ENCODE data around the gene RBM38.

Gene RBM38

GRCh38 chr20:57451795-57452661, 60.8 kb downstream of the RBM38 start:
- no peak for DNase-seq (ENCODE audit: low spot score)

GRCh38 chr20:57455386-57455785, 64.2 kb downstream of the RBM38 start:
- no peak for DNase-seq (ENCODE audit: low spot score)

- DNase-seq (ENCODE audit: low spot score): no peak
Observed at GRCh38 chr20:57456116-57456515, 64.9 kb downstream of the RBM38 start.

GRCh38 chr20:57457243-57458095, 66.3 kb downstream of the RBM38 start:
- DNase-seq (ENCODE audit: low spot score): no peak

DNA sequence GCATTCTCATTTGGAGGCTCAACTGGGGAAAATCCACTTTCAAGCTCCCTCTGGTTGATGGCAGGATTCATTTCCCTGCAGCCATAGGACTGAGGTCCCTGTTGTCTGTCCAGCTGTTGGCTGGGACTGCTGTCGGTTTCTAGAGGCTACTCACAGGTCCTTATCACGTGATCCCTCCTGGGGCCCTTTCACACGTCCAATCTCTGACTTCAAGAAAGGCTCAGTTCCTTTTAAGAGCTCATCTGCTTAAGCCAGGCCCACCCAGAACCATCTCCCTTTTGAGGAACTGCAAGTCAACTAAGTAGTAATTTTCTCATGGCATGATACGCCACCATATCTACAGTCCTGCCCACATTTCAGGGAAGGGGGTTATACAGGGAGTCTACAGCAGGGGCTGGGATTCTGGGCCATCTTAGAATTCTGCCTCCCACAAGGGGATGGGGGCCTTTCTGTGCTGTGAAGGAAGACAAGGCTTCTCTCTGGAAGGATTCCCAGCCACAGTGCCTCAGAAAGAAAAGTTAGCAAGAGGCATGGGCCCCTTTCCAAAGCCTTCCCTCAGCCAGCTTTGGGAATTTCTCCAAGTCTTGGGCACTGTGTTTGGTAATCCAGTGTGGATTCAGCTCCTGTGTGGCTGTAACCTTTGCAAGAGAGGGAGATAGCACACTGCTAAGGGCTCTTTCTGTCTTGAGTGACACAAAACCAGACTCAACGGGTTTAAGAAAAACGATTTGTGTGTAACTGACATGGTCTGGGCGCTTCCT, 67.4 kb downstream of the RBM38 start:
- DNase-seq (ENCODE audit: low spot score): no peak

Data from HuH-7 (cell line).